ENCODE results near the gene TIPIN. TPM values are rescaled to one million over a fixed set of nuclear protein-coding genes. Genes with fewer than 3 reads are reported as not detected.
"Not testable (repeated sequence)": the region's sequence is repeated elsewhere in the genome, so short reads cannot be mapped to it uniquely, and the experiment has no call there.

TIPIN gene
- total and polyA plus RNA-seq, 4 donors: 5.2 to 10.9 (median 6.2) TPM

DNA sequence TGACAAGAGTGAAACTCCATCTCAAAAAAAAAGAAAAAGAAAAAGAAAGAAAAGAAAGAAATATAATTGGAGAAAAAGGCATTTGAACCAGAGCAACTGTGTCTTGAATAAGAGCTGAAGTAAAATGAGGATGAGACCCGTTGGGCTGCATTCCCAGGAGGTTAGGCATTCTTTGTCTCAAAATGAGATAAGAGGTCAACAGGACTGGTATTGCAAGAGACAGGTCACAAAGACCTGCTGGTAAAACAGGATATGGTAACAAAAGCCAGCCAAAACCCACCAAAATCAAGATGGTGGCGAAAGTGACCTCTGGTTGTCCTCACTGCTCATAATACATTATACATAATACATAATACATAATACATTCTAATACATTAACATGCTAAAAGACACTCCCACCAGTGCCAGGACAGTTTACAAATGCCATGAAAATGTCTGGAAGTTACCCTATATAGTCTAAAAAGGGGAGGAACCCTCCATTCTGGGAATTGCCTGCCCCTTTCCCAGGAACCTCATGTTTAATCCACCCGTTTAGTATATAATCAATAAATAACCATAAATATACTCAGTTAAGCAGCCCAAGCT lies 8.6 kb upstream of the TIPIN start:
- ATAC-seq (ENCODE audit: insufficient read depth, low FRiP score) (no peak), DNase-seq (no peak)
- Histone ChIP-seq H3K9me3 (ENCODE audit: control insufficient read depth in 4 of 4, insufficient read depth in 3 of 4, low read length in 3 of 4) (no peaks in the 10 kb centered on the region), H3K36me3 (ENCODE audit: control insufficient read depth in 4 of 4, insufficient read depth in 4 of 4, low read length in 4 of 4) (no peaks in the 10 kb centered on the region), H3K9ac (ENCODE audit: insufficient read depth in 1 of 2, low read length in 2 of 2) (no peak overlapping the region), H3K27ac (ENCODE audit: low read depth in 1 of 2, low read length in 1 of 2) (no peak overlapping the region), H3K4me3 (no peak overlapping the region), H3K27me3 (ENCODE audit: control insufficient read depth in 3 of 3, insufficient read depth in 3 of 3, low read length in 2 of 3) (no peaks in the 10 kb centered on the region), H3K4me1 (ENCODE audit: control insufficient read depth in 5 of 5, insufficient read depth in 5 of 5, low read length in 5 of 5) (peaks cover 0 to 1% (median 0%) of the 10 kb centered on the region in 5 donors)
- TF ChIP-seq, protein P1, sequence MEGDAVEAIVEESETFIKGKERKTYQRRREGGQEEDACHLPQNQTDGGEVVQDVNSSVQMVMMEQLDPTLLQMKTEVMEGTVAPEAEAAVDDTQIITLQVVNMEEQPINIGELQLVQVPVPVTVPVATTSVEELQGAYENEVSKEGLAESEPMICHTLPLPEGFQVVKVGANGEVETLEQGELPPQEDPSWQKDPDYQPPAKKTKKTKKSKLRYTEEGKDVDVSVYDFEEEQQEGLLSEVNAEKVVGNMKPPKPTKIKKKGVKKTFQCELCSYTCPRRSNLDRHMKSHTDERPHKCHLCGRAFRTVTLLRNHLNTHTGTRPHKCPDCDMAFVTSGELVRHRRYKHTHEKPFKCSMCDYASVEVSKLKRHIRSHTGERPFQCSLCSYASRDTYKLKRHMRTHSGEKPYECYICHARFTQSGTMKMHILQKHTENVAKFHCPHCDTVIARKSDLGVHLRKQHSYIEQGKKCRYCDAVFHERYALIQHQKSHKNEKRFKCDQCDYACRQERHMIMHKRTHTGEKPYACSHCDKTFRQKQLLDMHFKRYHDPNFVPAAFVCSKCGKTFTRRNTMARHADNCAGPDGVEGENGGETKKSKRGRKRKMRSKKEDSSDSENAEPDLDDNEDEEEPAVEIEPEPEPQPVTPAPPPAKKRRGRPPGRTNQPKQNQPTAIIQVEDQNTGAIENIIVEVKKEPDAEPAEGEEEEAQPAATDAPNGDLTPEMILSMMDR (IDR thresholded peaks at IDR 0.05; ENCODE audit: control extremely low read depth, extremely low read depth): no peak
- 91 to 92% methylated on average over 3 of the region's 3 CpGs for WGBS, 2 donors

DNA sequence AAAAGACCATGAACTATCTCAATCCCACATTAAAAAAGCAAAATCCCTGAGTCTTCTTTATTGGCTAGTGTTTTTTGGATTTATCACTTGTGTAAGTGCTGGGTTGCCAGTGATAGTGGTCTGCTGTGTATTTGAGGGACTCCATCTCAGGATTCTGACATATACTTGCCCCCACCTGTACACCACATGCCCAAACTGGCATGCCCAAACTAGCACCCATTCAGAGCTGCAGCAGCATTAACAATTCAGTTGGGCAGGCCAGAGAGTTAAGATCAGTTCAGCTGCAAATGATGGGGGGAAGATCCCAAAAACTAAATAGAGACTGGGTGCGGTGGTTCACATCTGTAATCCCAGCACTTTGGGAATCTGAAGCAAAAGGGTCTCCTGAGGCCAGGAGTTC lies 6.3 kb upstream of the TIPIN start:
- H3K9ac ChIP-seq (ENCODE audit: insufficient read depth in 1 of 2, low read length in 2 of 2): no peak overlapping the region
- no peaks in the 10 kb centered on the region for H3K9me3 ChIP-seq (ENCODE audit: control insufficient read depth in 4 of 4, insufficient read depth in 3 of 4, low read length in 3 of 4)
- no peaks in the 10 kb centered on the region for H3K36me3 ChIP-seq (ENCODE audit: control insufficient read depth in 4 of 4, insufficient read depth in 4 of 4, low read length in 4 of 4)
- no peak overlapping the region for H3K4me3 ChIP-seq
- no peaks in the 10 kb centered on the region for H3K4me1 ChIP-seq (ENCODE audit: control insufficient read depth in 5 of 5, insufficient read depth in 5 of 5, low read length in 5 of 5)
- 95 to 97% methylated on average over 1 of the region's 1 CpG for WGBS, 2 donors
- TF ChIP-seq, protein P1 (IDR thresholded peaks at IDR 0.05; ENCODE audit: control extremely low read depth, extremely low read depth): no peak
- no peak for ATAC-seq (ENCODE audit: insufficient read depth, low FRiP score)
- H3K27ac ChIP-seq (ENCODE audit: low read depth in 1 of 2, low read length in 1 of 2): no peak overlapping the region
- H3K27me3 ChIP-seq (ENCODE audit: control insufficient read depth in 3 of 3, insufficient read depth in 3 of 3, low read length in 2 of 3): no peaks in the 10 kb centered on the region
- no peak for DNase-seq

DNA sequence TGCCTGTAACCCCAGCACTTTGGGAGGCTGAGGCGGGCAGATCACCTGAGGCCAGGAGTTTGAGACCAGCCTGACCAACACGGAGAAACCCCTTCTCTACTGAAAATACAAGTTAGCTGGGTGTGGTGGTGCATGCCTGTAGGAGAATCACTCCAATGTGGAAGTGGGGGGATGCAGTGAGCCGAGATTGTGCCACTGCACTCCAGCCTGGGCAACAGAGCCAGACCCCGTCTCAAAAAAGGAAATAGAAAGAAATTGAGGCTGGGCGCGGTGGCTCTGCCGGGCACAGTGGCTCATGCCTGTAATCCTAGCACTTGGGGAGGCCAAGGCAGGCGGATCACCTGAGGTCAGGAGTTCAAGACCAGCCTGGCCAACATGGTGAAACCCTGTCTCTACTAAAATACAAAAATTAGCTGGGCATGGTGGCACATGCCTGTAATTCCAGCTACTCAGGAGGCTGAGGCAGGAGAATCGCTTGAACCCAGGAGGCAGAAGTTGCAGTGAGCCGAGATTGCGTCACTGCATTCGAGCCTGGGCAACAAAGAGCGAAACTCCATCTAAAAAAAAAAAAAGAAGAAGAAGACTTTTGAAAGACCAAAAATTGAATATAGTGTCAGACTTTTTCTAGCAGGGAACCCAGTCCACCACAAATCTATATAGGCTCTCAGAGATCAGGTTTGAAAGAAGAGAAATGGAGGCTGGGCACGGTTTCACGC lies 5.4 kb upstream of the TIPIN start:
- not testable (repeated sequence) for H3K27me3 ChIP-seq (ENCODE audit: control insufficient read depth in 3 of 3, insufficient read depth in 3 of 3, low read length in 2 of 3); DNase-seq; H3K9ac ChIP-seq (ENCODE audit: insufficient read depth in 1 of 2, low read length in 2 of 2); H3K36me3 ChIP-seq (ENCODE audit: control insufficient read depth in 4 of 4, insufficient read depth in 4 of 4, low read length in 4 of 4); H3K9me3 ChIP-seq (ENCODE audit: control insufficient read depth in 4 of 4, insufficient read depth in 3 of 4, low read length in 3 of 4); ATAC-seq (ENCODE audit: insufficient read depth, low FRiP score); H3K4me3 ChIP-seq; H3K27ac ChIP-seq (ENCODE audit: low read depth in 1 of 2, low read length in 1 of 2); H3K4me1 ChIP-seq (ENCODE audit: control insufficient read depth in 5 of 5, insufficient read depth in 5 of 5, low read length in 5 of 5)
- WGBS, 2 donors: 79 to 83% methylated on average over 14 to 15 of the region's 15 CpGs

DNA sequence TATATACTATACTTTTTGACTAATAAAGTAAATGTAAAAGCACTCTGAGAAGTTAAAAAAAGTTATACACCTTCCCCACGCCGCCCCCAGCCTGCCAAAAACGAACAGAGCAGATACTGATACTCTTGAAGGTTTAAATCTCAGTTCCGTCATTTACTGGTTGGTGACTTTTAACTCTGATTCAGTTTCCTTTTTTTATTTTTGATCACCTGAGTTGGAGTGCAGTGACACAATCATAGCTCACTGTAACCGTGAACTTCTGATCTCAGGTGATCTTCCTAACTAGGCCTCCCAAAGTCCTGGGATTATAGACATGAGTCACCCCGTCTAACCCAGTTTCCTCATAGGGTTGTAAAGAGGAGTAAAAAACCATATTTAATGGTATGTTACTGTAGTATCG lies 3.3 kb upstream of the TIPIN start:
- no peak for DNase-seq

More for the DNA sequence above, 3.3 kb upstream of the TIPIN start:
- no peaks in the 10 kb centered on the region for H3K36me3 ChIP-seq (ENCODE audit: control insufficient read depth in 4 of 4, insufficient read depth in 4 of 4, low read length in 4 of 4)
- H3K9ac ChIP-seq (ENCODE audit: insufficient read depth in 1 of 2, low read length in 2 of 2): no peak overlapping the region
- no peaks in the 10 kb centered on the region for H3K9me3 ChIP-seq (ENCODE audit: control insufficient read depth in 4 of 4, insufficient read depth in 3 of 4, low read length in 3 of 4)
- H3K4me1 ChIP-seq (ENCODE audit: control insufficient read depth in 5 of 5, insufficient read depth in 5 of 5, low read length in 5 of 5): peaks cover 0 to 3% (median 0%) of the 10 kb centered on the region in 5 donors
- H3K27ac ChIP-seq (ENCODE audit: low read depth in 1 of 2, low read length in 1 of 2): no peak overlapping the region
- ATAC-seq (ENCODE audit: insufficient read depth, low FRiP score): no peak
- no peaks in the 10 kb centered on the region for H3K27me3 ChIP-seq (ENCODE audit: control insufficient read depth in 3 of 3, insufficient read depth in 3 of 3, low read length in 2 of 3)
- 90 to 93% methylated on average over 7 of the region's 7 CpGs for WGBS, 2 donors
- TF ChIP-seq, protein P1 (IDR thresholded peaks at IDR 0.05; ENCODE audit: control extremely low read depth, extremely low read depth): no peak
- no peak overlapping the region for H3K4me3 ChIP-seq

Data from lung (tissue), 12 donors.